IMR-90 (cell line): Measurements from ENCODE around the gene BNIP5. TPM values are rescaled to one million over a fixed set of nuclear protein-coding genes. Genes with fewer than 3 reads are reported as not detected.
A peak's percentile ranks its signal among the peaks of the same experiment; 100 is the strongest.

Experiments used
- ATAC-seq: fragments of 200-7000 bp; cut with Tn5 transposase; 2 replicates; pipeline ENCODE4 v1.9.1; 2020; ENCODE audit warnings: low read depth, mild to moderate bottlenecking, moderate library complexity
- BruUV-seq: library from RNA; stranded (reverse); fragments of 400-500 nt; replicated peaks from 2 replicates; lab custom pipeline; 2021; lab: Mats Ljungman, UMichigan
- CTCF ChIA-PET: fragments of 300-600 bp; formaldehyde crosslinking; extraction: SDS; loops from one replicate; lab custom pipeline; 2021; ENCODE audit warnings: antibody characterized with exemption; lab: Yijun Ruan, JAX
- POLR2A ChIA-PET: fragments of 300-600 bp; sonication (Branson Sonifier 250); formaldehyde crosslinking; loops from one replicate; lab custom pipeline; 2022; ENCODE audit warnings: antibody characterized with exemption; ENCODE audit not compliant: unreplicated experiment; lab: Charles Lee
- DNase-seq: peaks from one replicate; pipeline ENCODE4 v3.0.0; 2013
- H2AFZ ChIP-seq: replicated peaks from 2 replicates; pipeline ENCODE3; 2013; ENCODE audit warnings: low read length, mild to moderate bottlenecking; ENCODE audit not compliant: poor library complexity
- H2AK5ac ChIP-seq: 2 replicates; pipeline ENCODE4 v1.6.1; 2013; ENCODE audit warnings: low read depth, low read length, inconsistent platforms
- H2AK9ac ChIP-seq: replicated peaks from 2 replicates; pipeline ENCODE3; 2013; ENCODE audit warnings: mild to moderate bottlenecking, low read depth, low read length, moderate library complexity; ENCODE audit not compliant: poor library complexity
- H2BK120ac ChIP-seq: 2 replicates; pipeline ENCODE4 v1.6.1; 2013; ENCODE audit warnings: low read depth, low read length, inconsistent platforms
- H2BK15ac ChIP-seq: 3 replicates; pipeline ENCODE4 v1.6.1; 2013; ENCODE audit warnings: low read depth, low read length, inconsistent platforms
- H2BK20ac ChIP-seq: 2 replicates; pipeline ENCODE4 v1.6.1; 2013; ENCODE audit warnings: low read depth, mild to moderate bottlenecking, inconsistent platforms, low read length, moderate library complexity
- H2BK5ac ChIP-seq: 2 replicates; pipeline ENCODE4 v1.6.1; 2013; ENCODE audit warnings: mild to moderate bottlenecking, low read depth, low read length, inconsistent platforms; ENCODE audit not compliant: poor library complexity, severe bottlenecking
- H3K14ac ChIP-seq: replicated peaks from 2 replicates; pipeline ENCODE4 v1.6.1; 2013; ENCODE audit warnings: low read depth, low read length, inconsistent platforms
- H3K18ac ChIP-seq: 2 replicates; pipeline ENCODE4 v1.6.1; 2013; ENCODE audit warnings: low read depth, low read length, control low read depth
- H3K23ac ChIP-seq: 2 replicates; pipeline ENCODE4 v1.6.1; 2013; ENCODE audit warnings: low read depth, low read length, inconsistent platforms
- H3K27ac ChIP-seq: 2 replicates; pipeline ENCODE4 v1.5.1; 2013; ENCODE audit warnings: mild to moderate bottlenecking, control low read depth, low read length; ENCODE audit not compliant: insufficient read depth
- H3K27me3 ChIP-seq: 2 replicates; pipeline ENCODE4 v1.6.1; 2013; ENCODE audit warnings: low read length; ENCODE audit not compliant: control insufficient read depth, insufficient read depth
- H3K36me3 ChIP-seq: 2 replicates; pipeline ENCODE4 v1.6.1; 2013; ENCODE audit warnings: low read length, mixed read lengths; ENCODE audit not compliant: control insufficient read depth, insufficient read depth
- H3K4ac ChIP-seq: 2 replicates; pipeline ENCODE4 v1.6.1; 2013; ENCODE audit warnings: low read depth, low read length, inconsistent platforms
- H3K4me1 ChIP-seq: 2 replicates; pipeline ENCODE4 v1.6.1; 2013; ENCODE audit warnings: low read length, mixed read lengths; ENCODE audit not compliant: control insufficient read depth, insufficient read depth
- H3K4me2 ChIP-seq: 2 replicates; pipeline ENCODE4 v1.6.1; 2013; ENCODE audit warnings: low read depth, mild to moderate bottlenecking, control low read depth, low read length, moderate library complexity
- H3K4me3 ChIP-seq: 2 replicates; pipeline ENCODE4 v1.5.1; 2013; ENCODE audit warnings: low read depth, mild to moderate bottlenecking, control low read depth, low read length, moderate library complexity; ENCODE audit not compliant: insufficient read depth
- H3K56ac ChIP-seq: 2 replicates; pipeline ENCODE4 v1.6.1; 2013; ENCODE audit warnings: low read length, inconsistent platforms; ENCODE audit not compliant: insufficient read depth; ENCODE audit errors: extremely low read depth
- H3K79me1 ChIP-seq, 2 experiments: 2 replicates each; pipeline ENCODE4 v1.6.1; 2013; ENCODE audit warnings: low read length in 2 of 2, inconsistent platforms in 1 of 2, low read depth in 1 of 2
- H3K9ac ChIP-seq: 2 replicates; pipeline ENCODE4 v1.6.1; 2013; ENCODE audit warnings: low read depth, low read length, control low read depth
- H3K9me1 ChIP-seq: 2 replicates; pipeline ENCODE4 v1.6.1; 2013; ENCODE audit warnings: low read length, inconsistent platforms; ENCODE audit not compliant: insufficient read depth
- H3K9me3 ChIP-seq: 2 replicates; pipeline ENCODE4 v1.6.1; 2013; ENCODE audit warnings: low read length; ENCODE audit not compliant: control insufficient read depth, insufficient read depth
- H4K20me1 ChIP-seq: 2 replicates; pipeline ENCODE4 v1.6.1; 2013; ENCODE audit warnings: low read length, inconsistent platforms; ENCODE audit not compliant: insufficient read depth
- H4K5ac ChIP-seq: 2 replicates; pipeline ENCODE4 v1.6.1; 2013; ENCODE audit warnings: mild to moderate bottlenecking, low read depth, low read length, control low read depth
- H4K8ac ChIP-seq, 2 experiments: 2 replicates each; pipeline ENCODE4 v1.6.1; 2013; ENCODE audit warnings: low read depth in 2 of 2, low read length in 2 of 2, control low read depth in 1 of 2, inconsistent platforms in 1 of 2
- H4K91ac ChIP-seq: 2 replicates; pipeline ENCODE4 v1.6.1; 2013; ENCODE audit warnings: low read depth, low read length, inconsistent platforms; ENCODE audit not compliant: insufficient read depth
- BHLHE40 ChIP-seq: fragments of 150-350 bp; IDR thresholded peaks from 2 replicates; pipeline ENCODE4 v1.6.1; 2016; ENCODE audit warnings: mild to moderate bottlenecking, low read depth, low read length
- CEBPB ChIP-seq: IDR thresholded peaks from 2 replicates; pipeline ENCODE4 v1.6.1; 2012; ENCODE audit warnings: low read depth, low read length, improper control_type of control experiment
- CTCF ChIP-seq: conservative IDR thresholded peaks from 2 replicates; pipeline ENCODE4 v1.5.1; 2012; ENCODE audit warnings: mild to moderate bottlenecking, low read depth, low read length, improper control_type of control experiment
- FOS ChIP-seq: fragments of 150-350 bp; IDR thresholded peaks from 2 replicates; pipeline ENCODE4 v1.6.1; 2016; ENCODE audit warnings: low read depth, low read length
- MAZ ChIP-seq: IDR thresholded peaks from 2 replicates; pipeline ENCODE4 v1.6.1; 2012; ENCODE audit warnings: low read depth, mild to moderate bottlenecking, low read length, improper control_type of control experiment, moderate library complexity, borderline replicate concordance
- MXI1 ChIP-seq: IDR thresholded peaks from 2 replicates; pipeline ENCODE4 v1.6.1; 2012; ENCODE audit warnings: low read depth, mild to moderate bottlenecking, low read length, moderate library complexity, borderline replicate concordance
- RAD21 ChIP-seq: IDR thresholded peaks from 2 replicates; pipeline ENCODE4 v1.6.1; 2012; ENCODE audit warnings: low read length, improper control_type of control experiment
- RCOR1 ChIP-seq: IDR thresholded peaks from 2 replicates; pipeline ENCODE4 v1.6.1; 2012; ENCODE audit warnings: mild to moderate bottlenecking, low read length, improper control_type of control experiment; ENCODE audit not compliant: insufficient replicate concordance
- SMC3 ChIP-seq: fragments of 150-350 bp; IDR thresholded peaks from 2 replicates; pipeline ENCODE4 v1.6.1; 2016; ENCODE audit warnings: low read depth, mild to moderate bottlenecking, antibody characterized with exemption, low read length, moderate library complexity
- WGBS, 2 experiments: methylation state at CpG; one replicate each; pipeline versions ENCODE4 v1.1.5 to v1.1.7; 2013; ENCODE audit warnings: missing lambda C conversion rate in 2 of 2; ENCODE audit not compliant: insufficient read length in 1 of 2; ENCODE audit errors: extremely low coverage in 2 of 2; 5-methylcytosine and 5-hydroxymethylcytosine counted together
- dilution Hi-C: fragments of 300-500 bp; cut with HindIII; formaldehyde crosslinking; loops from one replicate; pipeline ENCODE4 v1.14.3; 2018; ENCODE audit warnings: low sequenced_read_pairs; ENCODE audit not compliant: unreplicated experiment
- in situ Hi-C: fragments of 300-500 bp; cut with MboI; formaldehyde crosslinking; loops from 3 replicates; pipeline ENCODE4 v1.14.3; 2019; ENCODE audit warnings: low sequenced_read_pairs, inconsistent platforms, mixed read lengths
- intact Hi-C: fragments of 100-400 bp; cut with micrococcal nuclease; formaldehyde crosslinking; loops from 2 replicates; pipeline ENCODE4 v1.10.0; 2022
- polyA plus RNA-seq, 3 experiments: library from polyadenylated mRNA; depleted of rRNA; stranded (reverse); fragments of >200 nt; gene quantifications; 2 replicates each; pipeline ENCODE4 v1.2.3, GENCODE V29; 2012; ENCODE audit warnings: low replicate concordance in 1 of 3
- total RNA-seq: library from RNA; depleted of rRNA; stranded (reverse); fragments of >200 nt; gene quantifications from 2 replicates; pipeline ENCODE4 v1.2.3, GENCODE V29; 2012
- TF ChIP-seq, protein P1 (sequence below): fragments of 150-350 bp; IDR thresholded peaks from 2 replicates; pipeline ENCODE4 v1.6.1; 2016; ENCODE audit warnings: low read depth, mild to moderate bottlenecking, low read length, moderate library complexity, borderline replicate concordance

BNIP5 gene
- total and polyA plus RNA-seq, 2 of the 4 experiments (the other 2 are of a cell fraction): not detected

DNA sequence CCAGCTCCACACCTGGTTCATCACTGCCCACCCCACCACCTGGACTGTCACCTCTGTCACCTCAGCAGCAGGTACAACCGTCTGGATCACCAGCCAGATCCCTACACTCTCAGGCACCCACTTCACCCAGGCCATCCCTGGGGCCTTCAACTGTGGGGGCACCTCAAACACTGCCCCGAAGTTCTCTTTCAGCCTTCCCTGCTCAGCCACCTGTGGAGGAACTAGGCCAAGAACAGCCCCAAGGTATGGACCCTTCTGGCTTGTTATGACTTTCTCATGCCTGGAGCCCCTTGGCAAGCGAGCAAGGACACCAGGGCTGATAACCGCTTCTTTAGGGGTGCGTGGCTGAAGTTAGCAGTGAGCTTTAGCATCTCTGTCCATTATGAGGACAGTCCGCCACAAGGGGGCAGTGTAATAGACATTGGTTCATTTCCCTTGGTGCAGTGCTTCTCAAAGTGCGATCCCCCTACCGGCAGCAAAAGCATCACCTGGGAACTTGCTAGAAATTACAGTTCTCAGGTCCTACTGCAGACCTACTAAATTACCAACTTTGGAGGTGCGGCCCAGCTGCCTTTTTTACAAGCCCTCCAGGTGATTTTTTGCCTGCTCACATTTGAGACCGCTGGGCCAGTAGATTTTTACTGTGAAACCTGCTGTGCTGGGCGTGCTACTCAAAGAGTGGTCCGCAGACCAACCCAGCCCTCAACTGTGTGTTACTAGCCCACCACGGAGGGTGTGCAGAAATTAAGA, 34.3 kb downstream of the BNIP5 start:
- BruUV-seq: no TSS peak

More for the DNA sequence above, 34.3 kb downstream of the BNIP5 start:
- Histone ChIP-seq H2BK5ac (no peak overlapping the region), H3K18ac (no peak overlapping the region), H3K79me1 (no peaks in the 10 kb centered on the region), H4K8ac (no peak overlapping the region), H3K4ac (no peak overlapping the region), H3K27ac (no peak overlapping the region), H3K27me3 (peaks cover 15% of the 10 kb centered on the region), H2AFZ (peak overlapping the region; percentile 21), H3K4me2 (no peak overlapping the region), H3K9me3 (no peaks in the 10 kb centered on the region), H3K14ac (no peak overlapping the region), H2AK9ac (peak overlapping the region; percentile 58), H3K23ac (no peak overlapping the region), H3K9ac (no peak overlapping the region), H3K36me3 (no peaks in the 10 kb centered on the region), H4K20me1 (0 out of 2 replicates have a peak, but pooled peaks cover 3% of the 10 kb centered on the region), H4K5ac (no peak overlapping the region), H2BK120ac (no peak overlapping the region), H3K4me3 (no peak overlapping the region), H2AK5ac (no peak overlapping the region), H3K4me1 (peaks cover 4% of the 10 kb centered on the region), H4K91ac (no peak overlapping the region), H2BK20ac (no peak overlapping the region), H2BK15ac (no peak overlapping the region), H3K9me1 (peaks cover 4% of the 10 kb centered on the region; the same call in 1 of the 2 replicates), H3K56ac (no peak overlapping the region)
- peak; percentile 85 for ATAC-seq
- in situ Hi-C loops (no loop called here), dilution Hi-C loops (no loop called here), intact Hi-C loops (loop anchor here (1.0 kb wide), 1 partner anchor 58 kb away; no protein-coding TSS in a partner anchor)
- 0 out of 2 replicates have a peak, but pooled peaks have one; percentile 6 for TF ChIP-seq CEBPB
- TF ChIP-seq, protein P1, sequence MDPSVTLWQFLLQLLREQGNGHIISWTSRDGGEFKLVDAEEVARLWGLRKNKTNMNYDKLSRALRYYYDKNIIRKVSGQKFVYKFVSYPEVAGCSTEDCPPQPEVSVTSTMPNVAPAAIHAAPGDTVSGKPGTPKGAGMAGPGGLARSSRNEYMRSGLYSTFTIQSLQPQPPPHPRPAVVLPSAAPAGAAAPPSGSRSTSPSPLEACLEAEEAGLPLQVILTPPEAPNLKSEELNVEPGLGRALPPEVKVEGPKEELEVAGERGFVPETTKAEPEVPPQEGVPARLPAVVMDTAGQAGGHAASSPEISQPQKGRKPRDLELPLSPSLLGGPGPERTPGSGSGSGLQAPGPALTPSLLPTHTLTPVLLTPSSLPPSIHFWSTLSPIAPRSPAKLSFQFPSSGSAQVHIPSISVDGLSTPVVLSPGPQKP: no peak
- peak; percentile 98 for TF ChIP-seq CTCF
- no peak for TF ChIP-seq MXI1
- no peak for TF ChIP-seq FOS
- no peak for TF ChIP-seq BHLHE40
- TF ChIP-seq RAD21: peak; percentile 74
- TF ChIP-seq MAZ: no peak
- TF ChIP-seq SMC3: peak; percentile 80
- TF ChIP-seq RCOR1: no peak
- ChIA-PET POLR2A (interaction anchor here (0.5 kb wide), 1 partner anchor 26 kb away, joined by 3 read pairs; no protein-coding TSS in a partner anchor), CTCF (interaction anchor here (0.8 to 1.4 kb wide), 9 partner anchors 9 to 123 kb away, joined by 3 to 6 read pairs (median 3); no protein-coding TSS in a partner anchor)
- DNase-seq: peak; percentile 86
- WGBS, 2 experiments: 25% methylated on average over 4 of the region's 13 CpGs; no CpG with 5 or more reads in 1 of the 2 experiments
